Measurements from ENCODE around the gene CAPN15. TPM values are rescaled to one million over a fixed set of nuclear protein-coding genes. Genes with fewer than 3 reads are reported as not detected.

CAPN15 gene
- polyA plus RNA-seq, 2 of the 4 experiments (the other 2 are of a cell fraction), result 11.4 to 33.3 TPM

DNA sequence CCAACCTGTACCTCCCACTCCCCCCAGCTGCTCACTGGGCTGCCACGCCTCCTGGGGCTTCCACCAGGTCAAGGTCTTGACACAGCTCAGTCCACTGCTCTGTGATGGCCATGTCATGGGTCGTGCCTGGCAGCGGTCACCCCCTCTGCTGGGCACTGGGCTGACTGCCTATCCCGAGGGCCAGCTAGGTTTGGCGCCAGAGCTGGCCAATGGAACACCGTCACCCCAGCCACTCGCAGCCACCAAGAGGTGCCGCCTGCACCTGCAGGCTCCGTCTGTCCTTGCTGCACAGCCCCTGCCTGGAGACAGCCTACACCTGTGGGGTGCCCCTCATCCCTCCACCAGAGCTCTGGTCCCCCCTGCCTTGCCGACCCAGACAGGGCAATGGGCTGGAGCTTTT lies 57.8 kb downstream of the CAPN15 start:
- ATAC-seq, result peak; percentile 1; a peak in 1 of 6 replicates
- no peak overlapping the region for H3K27ac ChIP-seq
- H3K4me3 ChIP-seq, result no peak overlapping the region
- H3K9me3 ChIP-seq, result no peaks in the 10 kb centered on the region
- H3K4me1 ChIP-seq, result peaks cover 21% of the 10 kb centered on the region
- peak in 1 of 2 experiments; percentile 55 for DNase-seq (ENCODE audit: low read depth in 1 of 2, low spot score in 1 of 2)
- 15% methylated on average over 6 of the region's 10 CpGs for WGBS (ENCODE audit: missing lambda C conversion rate)
- FAIRE-seq, result no peak
- POLR2A ChIA-PET, result no interaction called here
- CTCF ChIA-PET, result interaction anchor here (0.6 to 2.5 kb wide), 4 partner anchors 9 to 199 kb away, joined by 3 to 12 read pairs (median 6); no protein-coding TSS in a partner anchor
- no peak overlapping the region for H3K4me2 ChIP-seq
- TF ChIP-seq FOSB (CRISPR knock-in tag; IDR thresholded peaks at IDR 0.05), result 0 out of 2 replicates have a peak, but pooled peaks have one; percentile 62
- peak; percentile 64; the same call in 1 of the 2 replicates for TF ChIP-seq TP53 (CRISPR knock-in tag; IDR thresholded peaks at IDR 0.05)
- TF ChIP-seq ATOH8 (CRISPR knock-in tag; IDR thresholded peaks at IDR 0.05; ENCODE audit: low read depth), result no peak
- TF ChIP-seq FOSL2 (IDR thresholded peaks at IDR 0.05), result no peak
- TF ChIP-seq FOSL2 (CRISPR knock-in tag; IDR thresholded peaks at IDR 0.05), result no peak
- TF ChIP-seq PBX3 (IDR thresholded peaks at IDR 0.05), result peak; percentile 15; the same call in 1 of the 2 replicates

DNA sequence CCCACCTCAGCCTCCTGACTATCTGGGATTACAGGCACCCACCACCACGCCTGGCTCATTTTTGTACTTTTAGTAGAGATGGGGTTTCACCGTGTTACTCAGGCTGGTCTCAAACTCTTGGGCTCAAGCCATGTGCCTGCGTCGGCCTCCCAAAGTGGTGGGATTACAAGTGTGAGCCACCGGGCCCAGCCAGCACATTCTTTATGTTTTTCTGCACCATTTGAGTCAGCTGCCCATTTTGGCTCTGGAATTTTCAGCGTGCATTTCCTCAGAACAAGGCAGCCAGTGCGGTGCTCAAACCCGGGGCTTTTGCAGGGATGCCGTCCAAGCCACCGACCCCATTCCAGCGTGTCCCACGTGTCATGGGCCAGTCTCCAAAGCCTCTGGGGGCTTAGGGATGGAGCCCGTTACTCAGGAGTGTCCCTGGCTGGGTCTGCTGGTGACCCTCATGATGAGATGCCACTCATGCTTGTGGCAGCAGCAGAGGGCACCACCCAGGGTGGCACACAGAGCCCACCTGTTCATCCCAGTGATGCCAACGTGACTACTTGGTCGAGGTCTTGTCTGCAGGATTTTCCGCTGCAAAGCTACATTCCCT lies 58.6 kb downstream of the CAPN15 start:
- no peaks in the 10 kb centered on the region for H3K9me3 ChIP-seq
- TF ChIP-seq PBX3 (IDR thresholded peaks at IDR 0.05) (peak; percentile 9; the same call in 1 of the 2 replicates), MAZ (IDR thresholded peaks at IDR 0.05; ENCODE audit: borderline replicate concordance, low read depth, low read length) (no peak)

GRCh38 chr16:586645-587590 lies 59.4 kb downstream of the CAPN15 start:
- DNase-seq (ENCODE audit: low read depth in 1 of 2, low spot score in 1 of 2) (no peak), ATAC-seq (no peak), FAIRE-seq (no peak)
- WGBS (ENCODE audit: missing lambda C conversion rate), result 93% methylated on average over 12 of the region's 14 CpGs
- peaks cover 29% of the 10 kb centered on the region for H3K4me1 ChIP-seq
- peak overlapping the region; percentile 74 for H3K4me2 ChIP-seq
- POLR2A ChIA-PET, result interaction anchor here (0.7 to 1.5 kb wide), 2 partner anchors 50 to 94 kb away, joined by 4 to 5 read pairs; partner anchors contain the start of gene METTL26
- H3K9me3 ChIP-seq, result no peaks in the 10 kb centered on the region
- CTCF ChIA-PET, result interaction anchor here (0.9 to 2.5 kb wide), 6 partner anchors 10 to 81 kb away, joined by 3 to 12 read pairs (median 4); partner anchors contain the start of gene RHOT2
- H3K4me3 ChIP-seq, result no peak overlapping the region
- peak overlapping the region in 1 of 2 experiments; percentile 96; a peak in 2 of 6 replicates for H3K27ac ChIP-seq
- no peak for TF ChIP-seq CEBPB (IDR thresholded peaks at IDR 0.05)
- peak; percentile 28; the same call in 1 of the 2 replicates for TF ChIP-seq POLR2A (IDR thresholded peaks at IDR 0.05; ENCODE audit: low read length)
- TF ChIP-seq POLR2AphosphoS2 (conservative IDR thresholded peaks at IDR 0.05; ENCODE audit: low read length), result 0 out of 2 replicates have a peak, but pooled peaks have one; percentile 50
- TF ChIP-seq PBX3 (IDR thresholded peaks at IDR 0.05), result 0 out of 2 replicates have a peak, but pooled peaks have one; percentile 4

More for the DNA sequence above, 58.6 kb downstream of the CAPN15 start:
- POLR2A ChIA-PET, result no interaction called here
- no peak for DNase-seq (ENCODE audit: low read depth in 1 of 2, low spot score in 1 of 2)
- no peak for FAIRE-seq
- CTCF ChIA-PET, result interaction anchor here (0.6 to 2.5 kb wide), 4 partner anchors 9 to 199 kb away, joined by 3 to 12 read pairs (median 6); no protein-coding TSS in a partner anchor
- Histone ChIP-seq H3K4me3 (no peak overlapping the region), H3K4me2 (no peak overlapping the region), H3K4me1 (peaks cover 27% of the 10 kb centered on the region), H3K27ac (no peak overlapping the region)
- 70% methylated on average over 16 of the region's 16 CpGs for WGBS (ENCODE audit: missing lambda C conversion rate)
- no peak for ATAC-seq

GRCh38 chr16:588639-588888 lies 61.1 kb downstream of the CAPN15 start:
- Histone ChIP-seq H3K4me3 (peak overlapping the region; percentile 90), H3K4me2 (peak overlapping the region; percentile 74), H3K9me3 (no peaks in the 10 kb centered on the region), H3K27ac (peak overlapping the region; percentile 96 to 98), H3K4me1 (peaks cover 38% of the 10 kb centered on the region)
- peak in 1 of 2 experiments; percentile 67 for DNase-seq (ENCODE audit: low read depth in 1 of 2, low spot score in 1 of 2)
- peak; percentile 6 to 9 for ATAC-seq
- no peak for FAIRE-seq
- POLR2A ChIA-PET, result interaction anchor here (0.8 to 1.3 kb wide), 4 partner anchors 9 to 71 kb away, joined by 3 read pairs; partner anchors contain the start of genes METTL26 and WDR90
- CTCF ChIA-PET, result interaction anchor here (0.9 to 1.3 kb wide), 4 partner anchors 9 to 68 kb away, joined by 3 to 5 read pairs (median 4); no protein-coding TSS in a partner anchor
- 2% methylated on average over 19 of the region's 21 CpGs for WGBS (ENCODE audit: missing lambda C conversion rate)
- TF ChIP-seq TP53 (CRISPR knock-in tag; IDR thresholded peaks at IDR 0.05) (no peak), ZNF302 (CRISPR knock-in tag; IDR thresholded peaks at IDR 0.05) (no peak), RARB (CRISPR knock-in tag; IDR thresholded peaks at IDR 0.05) (no peak), ATOH8 (CRISPR knock-in tag; IDR thresholded peaks at IDR 0.05; ENCODE audit: low read depth) (no peak)
